Neural cell (in vitro differentiated cells): Measurements from ENCODE around the gene TECPR2. TPM values are rescaled to one million over a fixed set of nuclear protein-coding genes. Genes with fewer than 3 reads are reported as not detected.

Experiments
- H2AFZ ChIP-seq: fragments of 200-600, 300-800 bp; sonication (generic), shearing (Covaris generic); 2 replicates; pipeline ENCODE4 v1.6.0; 2014; ENCODE audit warnings: low read depth, mild to moderate bottlenecking, antibody characterized with exemption, low read length, moderate library complexity
- H3F3A ChIP-seq: fragments of 200-600 bp; shearing (Covaris generic); 2 replicates; pipeline ENCODE4 v1.6.1; 2016; ENCODE audit warnings: mild to moderate bottlenecking, moderate library complexity, mixed read lengths, antibody characterized with exemption, low read length; ENCODE audit not compliant: insufficient read depth, poor library complexity, severe bottlenecking
- H3K27ac ChIP-seq: fragments of 200-600, 300-800 bp; sonication (generic), shearing (Covaris generic); 2 replicates; pipeline ENCODE4 v1.5.1; 2014; ENCODE audit warnings: mild to moderate bottlenecking, low read length, moderate library complexity
- H3K27me3 ChIP-seq: fragments of 300-800, 200-600 bp; sonication (generic), shearing (Covaris generic); 2 replicates; pipeline ENCODE4 v1.6.0; 2014; ENCODE audit warnings: mild to moderate bottlenecking, low read depth, low read length, moderate library complexity; ENCODE audit not compliant: insufficient read depth
- H3K36me3 ChIP-seq: fragments of 300-800, 200-600 bp; sonication (generic), shearing (Covaris generic); 2 replicates; pipeline ENCODE4 v1.5.1; 2014; ENCODE audit warnings: mild to moderate bottlenecking, antibody characterized with exemption, low read length, moderate library complexity; ENCODE audit not compliant: insufficient read depth
- H3K4me2 ChIP-seq: fragments of 300-800, 200-600 bp; sonication (generic), shearing (Covaris generic); 2 replicates; pipeline ENCODE4 v1.6.0; 2014; ENCODE audit warnings: mild to moderate bottlenecking, low read length
- H3K4me3 ChIP-seq: fragments of 300-800, 200-600 bp; sonication (generic), shearing (Covaris generic); 2 replicates; pipeline ENCODE4 v1.5.1; 2014; ENCODE audit warnings: mild to moderate bottlenecking, low read length, moderate library complexity
- H3K79me2 ChIP-seq: fragments of 200-600 bp; shearing (Covaris generic); replicated peaks from 2 replicates; pipeline ENCODE4 v1.6.0; 2014; ENCODE audit warnings: mild to moderate bottlenecking, low read length, moderate library complexity; ENCODE audit not compliant: insufficient read depth
- H3K9ac ChIP-seq: fragments of 300-800, 200-600 bp; sonication (generic), shearing (Covaris generic); 2 replicates; pipeline ENCODE4 v1.6.1; 2016; ENCODE audit warnings: mild to moderate bottlenecking, low read length, mixed read lengths
- H3K9me2 ChIP-seq: fragments of 200-600 bp; shearing (Covaris generic); 2 replicates; pipeline ENCODE4 v1.6.1; 2016; ENCODE audit warnings: mild to moderate bottlenecking, low read length, mixed read lengths; ENCODE audit not compliant: insufficient read depth
- H3K9me3 ChIP-seq: fragments of 200-600, 300-800 bp; sonication (generic), shearing (Covaris generic); 2 replicates; pipeline ENCODE4 v1.6.1; 2016; ENCODE audit warnings: mild to moderate bottlenecking, mixed run types, low read length, moderate library complexity, mixed read lengths
- H4K20me1 ChIP-seq: fragments of 200-600 bp; shearing (Covaris generic); 2 replicates; pipeline ENCODE4 v1.6.1; 2016; ENCODE audit warnings: mild to moderate bottlenecking, mixed run types; ENCODE audit not compliant: insufficient read depth
- EP300 ChIP-seq: fragments of 450-650 bp; conservative IDR thresholded peaks from 2 replicates; pipeline ENCODE4 v1.6.1; 2014; ENCODE audit warnings: antibody characterized with exemption, mild to moderate bottlenecking, moderate library complexity; ENCODE audit not compliant: poor library complexity, severe bottlenecking
- EZH2 ChIP-seq: fragments of 200-600, 300-800 bp; shearing (Covaris generic), sonication (generic); IDR thresholded peaks from 2 replicates; pipeline ENCODE4 v1.6.1; 2014; ENCODE audit warnings: antibody characterized with exemption, low read length, borderline replicate concordance, mild to moderate bottlenecking; ENCODE audit not compliant: insufficient read depth, poor library complexity, severe bottlenecking
- MXI1 ChIP-seq: fragments of 450-650 bp; conservative IDR thresholded peaks from 2 replicates; pipeline ENCODE4 v1.6.1; 2014; ENCODE audit warnings: antibody characterized with exemption, mild to moderate bottlenecking; ENCODE audit not compliant: poor library complexity, severe bottlenecking
- POLR2AphosphoS5 ChIP-seq: IDR thresholded peaks from 2 replicates; pipeline ENCODE4 v1.6.1; 2012
- RAD21 ChIP-seq: fragments of 450-650 bp; conservative IDR thresholded peaks from 2 replicates; pipeline ENCODE4 v1.6.1; 2014; ENCODE audit warnings: antibody characterized with exemption, mild to moderate bottlenecking, moderate library complexity
- SMC3 ChIP-seq: fragments of 450-650 bp; conservative IDR thresholded peaks from 2 replicates; pipeline ENCODE4 v1.6.1; 2014; ENCODE audit warnings: antibody characterized with exemption, mild to moderate bottlenecking, moderate library complexity; ENCODE audit not compliant: poor library complexity
- TAF1 ChIP-seq: IDR thresholded peaks from 2 replicates; pipeline ENCODE4 v1.6.1; 2012; ENCODE audit warnings: low read depth
- polyA plus RNA-seq: library from polyadenylated mRNA; depleted of rRNA; stranded (reverse); fragments of >200 nt; gene quantifications from 2 replicates; pipeline ENCODE4 v1.2.3, GENCODE V29; 2014
- TF ChIP-seq, protein P1 (sequence below): IDR thresholded peaks from 2 replicates; pipeline ENCODE4 v1.6.1; 2012; ENCODE audit warnings: borderline replicate concordance
- TF ChIP-seq, protein P2 (sequence below): fragments of 450-650 bp; IDR thresholded peaks from 2 replicates; pipeline ENCODE4 v1.5.1; 2014; ENCODE audit warnings: antibody characterized with exemption, mild to moderate bottlenecking, moderate library complexity; ENCODE audit not compliant: poor library complexity, severe bottlenecking

TECPR2 gene
- polyA plus RNA-seq, 1 donor from 2014 or later, result 7.0 TPM

DNA sequence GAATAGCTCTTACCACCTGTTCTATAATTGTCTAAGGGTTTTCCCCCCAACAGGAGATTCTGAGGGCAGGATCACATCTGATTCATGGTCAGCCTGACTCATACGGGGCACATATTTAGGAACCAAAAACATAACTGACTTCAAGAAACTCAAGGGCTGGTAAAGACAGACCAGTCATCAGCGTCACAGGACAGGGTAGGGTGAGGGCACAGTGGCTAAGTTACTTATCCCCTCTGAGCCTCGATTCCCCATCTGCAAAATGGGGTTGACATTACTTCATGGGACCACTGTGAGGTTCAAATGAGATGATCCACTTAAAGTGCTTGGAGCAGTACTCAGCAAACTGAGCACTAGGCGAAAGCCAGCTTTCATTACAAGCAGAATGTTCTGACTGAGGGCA, 657 bp upstream of the TECPR2 start:
- peak overlapping the region; percentile 88 for H3K27ac ChIP-seq
- H4K20me1 ChIP-seq, result no peaks in the 10 kb centered on the region
- H3F3A ChIP-seq, result no peaks in the 10 kb centered on the region
- peak overlapping the region; percentile 86 for H3K9ac ChIP-seq
- H3K79me2 ChIP-seq, result peaks cover 29% of the 10 kb centered on the region
- H3K27me3 ChIP-seq, result no peaks in the 10 kb centered on the region
- peak overlapping the region; percentile 74 for H3K4me2 ChIP-seq
- no peaks in the 10 kb centered on the region for H3K9me3 ChIP-seq
- H3K9me2 ChIP-seq, result no peaks in the 10 kb centered on the region
- H2AFZ ChIP-seq, result peak overlapping the region; percentile 89
- TF ChIP-seq, protein P1, sequence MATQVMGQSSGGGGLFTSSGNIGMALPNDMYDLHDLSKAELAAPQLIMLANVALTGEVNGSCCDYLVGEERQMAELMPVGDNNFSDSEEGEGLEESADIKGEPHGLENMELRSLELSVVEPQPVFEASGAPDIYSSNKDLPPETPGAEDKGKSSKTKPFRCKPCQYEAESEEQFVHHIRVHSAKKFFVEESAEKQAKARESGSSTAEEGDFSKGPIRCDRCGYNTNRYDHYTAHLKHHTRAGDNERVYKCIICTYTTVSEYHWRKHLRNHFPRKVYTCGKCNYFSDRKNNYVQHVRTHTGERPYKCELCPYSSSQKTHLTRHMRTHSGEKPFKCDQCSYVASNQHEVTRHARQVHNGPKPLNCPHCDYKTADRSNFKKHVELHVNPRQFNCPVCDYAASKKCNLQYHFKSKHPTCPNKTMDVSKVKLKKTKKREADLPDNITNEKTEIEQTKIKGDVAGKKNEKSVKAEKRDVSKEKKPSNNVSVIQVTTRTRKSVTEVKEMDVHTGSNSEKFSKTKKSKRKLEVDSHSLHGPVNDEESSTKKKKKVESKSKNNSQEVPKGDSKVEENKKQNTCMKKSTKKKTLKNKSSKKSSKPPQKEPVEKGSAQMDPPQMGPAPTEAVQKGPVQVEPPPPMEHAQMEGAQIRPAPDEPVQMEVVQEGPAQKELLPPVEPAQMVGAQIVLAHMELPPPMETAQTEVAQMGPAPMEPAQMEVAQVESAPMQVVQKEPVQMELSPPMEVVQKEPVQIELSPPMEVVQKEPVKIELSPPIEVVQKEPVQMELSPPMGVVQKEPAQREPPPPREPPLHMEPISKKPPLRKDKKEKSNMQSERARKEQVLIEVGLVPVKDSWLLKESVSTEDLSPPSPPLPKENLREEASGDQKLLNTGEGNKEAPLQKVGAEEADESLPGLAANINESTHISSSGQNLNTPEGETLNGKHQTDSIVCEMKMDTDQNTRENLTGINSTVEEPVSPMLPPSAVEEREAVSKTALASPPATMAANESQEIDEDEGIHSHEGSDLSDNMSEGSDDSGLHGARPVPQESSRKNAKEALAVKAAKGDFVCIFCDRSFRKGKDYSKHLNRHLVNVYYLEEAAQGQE, result no peak
- peaks cover 5% of the 10 kb centered on the region for H3K36me3 ChIP-seq
- H3K4me3 ChIP-seq, result peak overlapping the region; percentile 78

DNA sequence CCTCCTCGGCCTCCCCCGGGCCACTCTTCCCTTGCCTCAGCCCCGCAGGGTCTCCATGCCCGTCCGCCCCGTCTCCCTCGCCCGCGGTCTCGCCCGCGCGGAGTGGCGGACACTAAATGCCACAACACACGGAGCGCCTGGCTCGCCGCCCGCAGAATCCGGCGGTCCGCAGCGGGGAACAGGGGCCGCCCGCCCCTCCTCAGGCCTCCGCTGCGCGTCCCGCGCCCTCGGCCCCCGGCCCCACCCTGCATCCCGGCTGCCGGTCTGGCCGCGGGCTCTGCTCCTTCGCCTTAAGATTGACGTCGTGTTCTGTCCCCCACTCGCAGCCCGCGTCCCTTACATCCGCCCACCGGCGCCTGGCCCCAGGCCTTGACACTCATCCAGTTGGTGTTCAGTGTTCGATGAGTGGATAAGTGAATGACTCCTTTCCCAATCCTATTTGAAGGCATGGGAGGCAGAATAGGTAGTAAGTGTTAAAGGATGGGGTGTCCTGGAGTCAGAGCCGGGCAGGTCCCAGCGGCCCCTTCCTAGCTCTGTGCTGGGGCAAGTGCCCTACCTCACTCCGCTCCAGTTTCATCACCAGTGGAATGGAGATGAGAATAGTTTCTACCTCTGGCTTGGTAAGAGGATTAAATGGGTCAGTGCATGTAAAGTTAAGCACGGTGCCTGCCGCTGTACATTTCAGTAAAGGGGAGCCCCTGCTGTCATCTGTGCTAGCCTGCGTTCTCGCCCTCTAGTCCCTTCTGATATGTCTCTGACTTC, 622 bp downstream of the TECPR2 start:
- Histone ChIP-seq H2AFZ (peak overlapping the region; percentile 29), H3K27ac (peak overlapping the region; percentile 88), H3K9ac (peak overlapping the region; percentile 86), H3K36me3 (no peaks in the 10 kb centered on the region), H3K27me3 (no peaks in the 10 kb centered on the region), H3K4me3 (peak overlapping the region; percentile 78), H3K79me2 (peaks cover 29% of the 10 kb centered on the region), H4K20me1 (no peaks in the 10 kb centered on the region), H3K9me2 (no peaks in the 10 kb centered on the region), H3K4me2 (peak overlapping the region; percentile 49), H3F3A (no peaks in the 10 kb centered on the region), H3K9me3 (no peaks in the 10 kb centered on the region)
- TF ChIP-seq EZH2 (no peak), POLR2AphosphoS5 (no peak), SMC3 (no peak), MXI1 (no peak), RAD21 (no peak), TAF1 (no peak), EP300 (no peak)
- TF ChIP-seq, protein P2, sequence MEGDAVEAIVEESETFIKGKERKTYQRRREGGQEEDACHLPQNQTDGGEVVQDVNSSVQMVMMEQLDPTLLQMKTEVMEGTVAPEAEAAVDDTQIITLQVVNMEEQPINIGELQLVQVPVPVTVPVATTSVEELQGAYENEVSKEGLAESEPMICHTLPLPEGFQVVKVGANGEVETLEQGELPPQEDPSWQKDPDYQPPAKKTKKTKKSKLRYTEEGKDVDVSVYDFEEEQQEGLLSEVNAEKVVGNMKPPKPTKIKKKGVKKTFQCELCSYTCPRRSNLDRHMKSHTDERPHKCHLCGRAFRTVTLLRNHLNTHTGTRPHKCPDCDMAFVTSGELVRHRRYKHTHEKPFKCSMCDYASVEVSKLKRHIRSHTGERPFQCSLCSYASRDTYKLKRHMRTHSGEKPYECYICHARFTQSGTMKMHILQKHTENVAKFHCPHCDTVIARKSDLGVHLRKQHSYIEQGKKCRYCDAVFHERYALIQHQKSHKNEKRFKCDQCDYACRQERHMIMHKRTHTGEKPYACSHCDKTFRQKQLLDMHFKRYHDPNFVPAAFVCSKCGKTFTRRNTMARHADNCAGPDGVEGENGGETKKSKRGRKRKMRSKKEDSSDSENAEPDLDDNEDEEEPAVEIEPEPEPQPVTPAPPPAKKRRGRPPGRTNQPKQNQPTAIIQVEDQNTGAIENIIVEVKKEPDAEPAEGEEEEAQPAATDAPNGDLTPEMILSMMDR, result no peak
- TF ChIP-seq, protein P1, result no peak
